ENCODE results near the gene TBC1D22A. TPM values are rescaled to one million over a fixed set of nuclear protein-coding genes. Genes with fewer than 3 reads are reported as not detected.

TBC1D22A gene
- total and polyA plus RNA-seq, 4 donors = 4.1 to 12.4 (median 8.4) TPM

DNA sequence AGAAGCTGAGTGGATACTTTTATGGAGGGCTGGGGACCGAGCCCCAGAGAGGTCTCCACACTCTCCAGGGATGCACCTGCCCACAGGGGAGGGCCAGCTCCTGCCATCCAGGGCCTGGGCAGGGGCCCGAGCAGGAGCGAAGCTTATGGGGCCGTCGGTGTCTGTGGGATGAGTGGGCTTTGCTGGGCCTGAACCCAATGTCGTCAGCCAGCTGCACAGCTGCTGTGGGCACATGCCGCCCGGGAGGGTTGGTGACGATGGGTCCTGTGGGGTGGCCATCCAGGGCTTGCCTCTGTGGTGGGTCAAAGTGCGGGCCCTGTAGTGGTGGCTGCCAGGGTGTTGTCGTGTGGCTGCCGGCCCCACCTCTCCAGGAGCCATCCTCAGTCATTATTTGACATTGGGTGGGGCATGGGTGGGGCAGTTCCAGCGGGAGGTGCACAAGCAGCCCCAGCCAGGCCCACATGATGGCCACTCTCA, 447.1 kb downstream of the TBC1D22A start:
- no peak for TF ChIP-seq NR2F2 (IDR thresholded peaks at IDR 0.05)
- TF ChIP-seq FOXA1 (IDR thresholded peaks at IDR 0.05) = no peak
- TF ChIP-seq SP1 (IDR thresholded peaks at IDR 0.05) = no peak
- no peak for TF ChIP-seq RXRA (IDR thresholded peaks at IDR 0.05)
- TF ChIP-seq RAD21 (IDR thresholded peaks at IDR 0.05) = no peak
- TF ChIP-seq, protein P1, sequence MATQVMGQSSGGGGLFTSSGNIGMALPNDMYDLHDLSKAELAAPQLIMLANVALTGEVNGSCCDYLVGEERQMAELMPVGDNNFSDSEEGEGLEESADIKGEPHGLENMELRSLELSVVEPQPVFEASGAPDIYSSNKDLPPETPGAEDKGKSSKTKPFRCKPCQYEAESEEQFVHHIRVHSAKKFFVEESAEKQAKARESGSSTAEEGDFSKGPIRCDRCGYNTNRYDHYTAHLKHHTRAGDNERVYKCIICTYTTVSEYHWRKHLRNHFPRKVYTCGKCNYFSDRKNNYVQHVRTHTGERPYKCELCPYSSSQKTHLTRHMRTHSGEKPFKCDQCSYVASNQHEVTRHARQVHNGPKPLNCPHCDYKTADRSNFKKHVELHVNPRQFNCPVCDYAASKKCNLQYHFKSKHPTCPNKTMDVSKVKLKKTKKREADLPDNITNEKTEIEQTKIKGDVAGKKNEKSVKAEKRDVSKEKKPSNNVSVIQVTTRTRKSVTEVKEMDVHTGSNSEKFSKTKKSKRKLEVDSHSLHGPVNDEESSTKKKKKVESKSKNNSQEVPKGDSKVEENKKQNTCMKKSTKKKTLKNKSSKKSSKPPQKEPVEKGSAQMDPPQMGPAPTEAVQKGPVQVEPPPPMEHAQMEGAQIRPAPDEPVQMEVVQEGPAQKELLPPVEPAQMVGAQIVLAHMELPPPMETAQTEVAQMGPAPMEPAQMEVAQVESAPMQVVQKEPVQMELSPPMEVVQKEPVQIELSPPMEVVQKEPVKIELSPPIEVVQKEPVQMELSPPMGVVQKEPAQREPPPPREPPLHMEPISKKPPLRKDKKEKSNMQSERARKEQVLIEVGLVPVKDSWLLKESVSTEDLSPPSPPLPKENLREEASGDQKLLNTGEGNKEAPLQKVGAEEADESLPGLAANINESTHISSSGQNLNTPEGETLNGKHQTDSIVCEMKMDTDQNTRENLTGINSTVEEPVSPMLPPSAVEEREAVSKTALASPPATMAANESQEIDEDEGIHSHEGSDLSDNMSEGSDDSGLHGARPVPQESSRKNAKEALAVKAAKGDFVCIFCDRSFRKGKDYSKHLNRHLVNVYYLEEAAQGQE (IDR thresholded peaks at IDR 0.05) = no peak
- TF ChIP-seq HNF4A (conservative IDR thresholded peaks at IDR 0.05) = no peak
- no peak for TF ChIP-seq JUND (IDR thresholded peaks at IDR 0.05)
- no peak for TF ChIP-seq EGR1 (IDR thresholded peaks at IDR 0.05; ENCODE audit: low read depth in 2 of 2)
- no peak for TF ChIP-seq GABPA (IDR thresholded peaks at IDR 0.05 in 1 of 2, conservative IDR thresholded peaks at IDR 0.05 in 1 of 2)
- no peak for TF ChIP-seq YY1 (IDR thresholded peaks at IDR 0.05)
- TF ChIP-seq FOXA2 (IDR thresholded peaks at IDR 0.05) = no peak
- no peak for TF ChIP-seq HNF4G (IDR thresholded peaks at IDR 0.05)
- TF ChIP-seq, protein P2, sequence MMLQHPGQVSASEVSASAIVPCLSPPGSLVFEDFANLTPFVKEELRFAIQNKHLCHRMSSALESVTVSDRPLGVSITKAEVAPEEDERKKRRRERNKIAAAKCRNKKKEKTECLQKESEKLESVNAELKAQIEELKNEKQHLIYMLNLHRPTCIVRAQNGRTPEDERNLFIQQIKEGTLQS (IDR thresholded peaks at IDR 0.05) = no peak
- TF ChIP-seq, protein P3, sequence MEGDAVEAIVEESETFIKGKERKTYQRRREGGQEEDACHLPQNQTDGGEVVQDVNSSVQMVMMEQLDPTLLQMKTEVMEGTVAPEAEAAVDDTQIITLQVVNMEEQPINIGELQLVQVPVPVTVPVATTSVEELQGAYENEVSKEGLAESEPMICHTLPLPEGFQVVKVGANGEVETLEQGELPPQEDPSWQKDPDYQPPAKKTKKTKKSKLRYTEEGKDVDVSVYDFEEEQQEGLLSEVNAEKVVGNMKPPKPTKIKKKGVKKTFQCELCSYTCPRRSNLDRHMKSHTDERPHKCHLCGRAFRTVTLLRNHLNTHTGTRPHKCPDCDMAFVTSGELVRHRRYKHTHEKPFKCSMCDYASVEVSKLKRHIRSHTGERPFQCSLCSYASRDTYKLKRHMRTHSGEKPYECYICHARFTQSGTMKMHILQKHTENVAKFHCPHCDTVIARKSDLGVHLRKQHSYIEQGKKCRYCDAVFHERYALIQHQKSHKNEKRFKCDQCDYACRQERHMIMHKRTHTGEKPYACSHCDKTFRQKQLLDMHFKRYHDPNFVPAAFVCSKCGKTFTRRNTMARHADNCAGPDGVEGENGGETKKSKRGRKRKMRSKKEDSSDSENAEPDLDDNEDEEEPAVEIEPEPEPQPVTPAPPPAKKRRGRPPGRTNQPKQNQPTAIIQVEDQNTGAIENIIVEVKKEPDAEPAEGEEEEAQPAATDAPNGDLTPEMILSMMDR (IDR thresholded peaks at IDR 0.05; ENCODE audit: low read depth, low read length, missing input control) = no peak
- TF ChIP-seq TAF1 (conservative IDR thresholded peaks at IDR 0.05) = no peak
- TF ChIP-seq, protein P4, sequence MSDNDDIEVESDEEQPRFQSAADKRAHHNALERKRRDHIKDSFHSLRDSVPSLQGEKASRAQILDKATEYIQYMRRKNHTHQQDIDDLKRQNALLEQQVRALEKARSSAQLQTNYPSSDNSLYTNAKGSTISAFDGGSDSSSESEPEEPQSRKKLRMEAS (IDR thresholded peaks at IDR 0.05) = no peak
- TF ChIP-seq, protein P5, sequence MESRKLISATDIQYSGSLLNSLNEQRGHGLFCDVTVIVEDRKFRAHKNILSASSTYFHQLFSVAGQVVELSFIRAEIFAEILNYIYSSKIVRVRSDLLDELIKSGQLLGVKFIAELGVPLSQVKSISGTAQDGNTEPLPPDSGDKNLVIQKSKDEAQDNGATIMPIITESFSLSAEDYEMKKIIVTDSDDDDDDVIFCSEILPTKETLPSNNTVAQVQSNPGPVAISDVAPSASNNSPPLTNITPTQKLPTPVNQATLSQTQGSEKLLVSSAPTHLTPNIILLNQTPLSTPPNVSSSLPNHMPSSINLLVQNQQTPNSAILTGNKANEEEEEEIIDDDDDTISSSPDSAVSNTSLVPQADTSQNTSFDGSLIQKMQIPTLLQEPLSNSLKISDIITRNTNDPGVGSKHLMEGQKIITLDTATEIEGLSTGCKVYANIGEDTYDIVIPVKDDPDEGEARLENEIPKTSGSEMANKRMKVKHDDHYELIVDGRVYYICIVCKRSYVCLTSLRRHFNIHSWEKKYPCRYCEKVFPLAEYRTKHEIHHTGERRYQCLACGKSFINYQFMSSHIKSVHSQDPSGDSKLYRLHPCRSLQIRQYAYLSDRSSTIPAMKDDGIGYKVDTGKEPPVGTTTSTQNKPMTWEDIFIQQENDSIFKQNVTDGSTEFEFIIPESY (IDR thresholded peaks at IDR 0.05) = no peak
- no peak for DNase-seq (ENCODE audit: low spot score)

More for the DNA sequence above, 447.1 kb downstream of the TBC1D22A start:
- Histone ChIP-seq H3K27me3 (ENCODE audit: control insufficient read depth in 4 of 4, insufficient read depth in 4 of 4, low read length in 3 of 4) (no peaks in the 10 kb centered on the region), H3K4me1 (ENCODE audit: control insufficient read depth in 4 of 4, insufficient read depth in 4 of 4, low read length in 3 of 4) (no peaks in the 10 kb centered on the region), H3K27ac (ENCODE audit: low read depth in 1 of 2, low read length in 2 of 2) (no peak overlapping the region), H3K4me3 (ENCODE audit: low read depth in 1 of 3, low read length in 3 of 3) (no peak overlapping the region), H3K9me3 (ENCODE audit: control insufficient read depth in 4 of 4, low read length in 3 of 4) (no peaks in the 10 kb centered on the region), H3K9ac (ENCODE audit: low read depth in 1 of 2, low read length in 2 of 2) (no peak overlapping the region), H3K36me3 (ENCODE audit: control insufficient read depth in 4 of 4, insufficient read depth in 3 of 4, low read depth in 1 of 4, low read length in 3 of 4) (no peaks in the 10 kb centered on the region)
- 92% methylated on average over 13 of the region's 13 CpGs for WGBS
